GM19372 (cell line): Measurements from ENCODE around the gene PTPRB.

ENCODE experiments used
- ATAC-seq: cut with Tn5 transposase; IDR thresholded peaks from one replicate; pipeline ENCODE4 v1.9.1; 2021; ENCODE audit warnings: mild to moderate bottlenecking, low read depth, moderate library complexity; ENCODE audit not compliant: unreplicated experiment

The PTPRB gene

DNA sequence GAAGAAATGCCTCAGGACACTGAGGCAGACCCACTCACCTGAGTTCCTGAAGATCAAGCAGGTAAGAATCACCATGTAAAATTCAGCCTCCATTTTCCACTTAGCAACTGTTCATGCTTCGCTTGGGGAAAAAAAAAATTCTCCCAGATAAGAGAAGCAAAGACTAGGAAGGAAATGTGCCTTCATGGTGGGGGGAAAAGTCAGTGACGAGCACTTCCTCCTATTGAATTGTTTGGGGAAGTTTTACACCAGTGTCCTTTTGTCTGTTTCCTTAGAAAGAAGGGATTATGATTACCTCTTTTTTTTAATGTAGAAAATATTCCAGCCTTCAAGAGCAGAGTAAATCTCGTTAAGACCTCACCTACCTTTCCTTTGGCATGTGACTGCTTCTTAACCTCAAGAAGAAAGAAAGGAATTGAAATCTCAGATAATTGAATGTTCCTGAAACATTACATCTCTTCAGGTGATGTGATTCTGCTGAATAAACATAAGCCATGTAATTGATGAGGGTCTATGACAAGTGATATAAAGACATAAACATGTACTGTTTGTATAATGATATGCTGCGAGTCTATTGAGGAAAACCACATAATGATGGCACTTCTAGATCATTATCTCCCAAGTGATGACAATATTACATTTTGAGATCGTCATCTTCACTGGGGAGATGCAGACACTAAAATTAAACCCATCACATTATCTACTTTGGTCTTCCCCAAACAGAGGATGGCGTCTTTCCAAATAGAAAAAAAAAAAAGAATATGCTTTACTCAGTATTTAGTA, at the start of gene PTPRB:
Gene PTPRB (minus strand): TSS at position 127 of the 783 bp plus-strand sequence. CDS start 34 bp downstream, at position 93.
- ATAC-seq: no peak

GRCh38 chr12:70686907-70687306, 49.7 kb upstream of the PTPRB start:
- no peak for ATAC-seq

- no peak for ATAC-seq
Measured at GRCh38 chr12:70686299-70686698, 49.1 kb upstream of the PTPRB start.

- no peak for ATAC-seq
Measured at GRCh38 chr12:70683976-70684375, 46.7 kb upstream of the PTPRB start.

DNA sequence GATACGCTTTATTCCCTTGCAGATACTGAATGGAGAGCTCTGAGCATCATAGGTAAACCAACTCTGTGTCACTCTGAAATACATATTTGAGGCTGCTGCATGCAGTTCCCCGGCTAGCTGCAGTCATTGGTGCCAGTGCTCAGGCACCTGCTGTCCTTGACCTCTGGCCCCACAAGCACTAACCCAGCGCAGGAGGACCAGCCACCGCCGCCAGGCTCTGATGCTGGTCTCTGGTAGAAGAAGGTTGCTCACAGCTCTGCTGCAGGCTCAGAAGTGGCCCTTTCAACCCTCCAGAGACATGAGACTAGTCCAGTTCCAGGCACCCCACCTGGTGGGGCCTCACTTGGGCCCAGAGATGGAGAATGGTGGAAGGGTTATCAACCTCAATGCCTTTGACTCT, 34.5 kb upstream of the PTPRB start:
- ATAC-seq: no peak

- no peak for ATAC-seq
Measured at GRCh38 chr12:70670948-70671347, 33.7 kb upstream of the PTPRB start.

DNA sequence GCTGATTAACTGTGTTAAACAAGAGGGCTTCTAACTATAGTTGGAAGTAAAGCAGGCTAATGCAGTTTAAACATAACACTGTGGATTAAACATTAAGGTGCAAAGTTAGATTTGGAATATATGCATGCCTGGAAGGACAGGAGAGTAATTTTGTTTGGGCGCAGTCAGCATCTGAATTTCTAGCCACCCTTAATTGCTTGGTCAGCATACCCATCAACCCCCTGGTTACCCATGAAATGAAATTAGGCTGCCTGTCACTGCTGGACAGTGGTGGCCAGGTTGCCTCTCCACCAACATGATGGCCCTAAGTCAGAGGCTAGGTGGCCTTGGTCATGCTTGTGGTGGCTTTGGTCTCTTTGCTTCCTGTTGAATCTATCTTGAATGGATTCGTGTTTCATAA, 30.0 kb upstream of the PTPRB start:
- ATAC-seq: no peak

DNA sequence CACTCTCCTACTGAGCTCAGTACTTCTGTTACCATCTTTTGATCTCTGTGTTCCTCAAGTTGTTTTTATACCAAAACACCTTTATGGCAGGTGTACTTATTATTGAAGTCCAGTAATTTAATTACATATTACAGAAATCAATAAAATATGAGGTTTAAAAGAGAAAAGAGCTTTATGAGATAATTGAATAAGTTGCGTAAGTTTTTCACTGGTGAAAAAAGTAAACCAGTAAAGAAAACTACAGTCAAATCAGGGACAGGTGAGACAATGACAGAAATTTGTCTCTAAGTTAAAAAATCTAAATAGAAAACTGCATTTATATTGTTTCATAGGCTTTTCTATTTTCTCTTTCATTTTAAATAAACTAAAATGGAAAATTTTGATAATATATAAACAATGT, 29.1 kb upstream of the PTPRB start:
- no peak for ATAC-seq

DNA sequence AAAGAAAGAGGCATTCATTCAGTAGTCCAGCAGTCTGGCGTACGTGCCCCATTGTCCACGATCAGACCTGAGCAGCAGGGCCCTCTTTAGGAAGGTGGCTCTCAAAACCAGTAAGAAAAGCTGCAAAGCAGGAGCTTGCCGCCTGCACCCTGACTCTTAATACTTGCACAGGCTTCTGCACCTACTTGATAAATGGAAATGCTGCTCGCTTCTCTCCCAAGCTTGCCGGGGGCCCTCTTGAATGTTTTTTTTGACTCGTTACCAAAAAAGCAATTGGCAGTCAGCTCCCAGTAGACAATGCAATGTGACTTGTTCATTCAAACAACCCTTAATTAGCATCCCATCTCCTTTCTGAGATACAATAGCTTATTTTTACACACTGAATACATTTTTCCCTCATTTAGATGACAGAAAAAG, 27.2 kb upstream of the PTPRB start:
- no peak for ATAC-seq

DNA sequence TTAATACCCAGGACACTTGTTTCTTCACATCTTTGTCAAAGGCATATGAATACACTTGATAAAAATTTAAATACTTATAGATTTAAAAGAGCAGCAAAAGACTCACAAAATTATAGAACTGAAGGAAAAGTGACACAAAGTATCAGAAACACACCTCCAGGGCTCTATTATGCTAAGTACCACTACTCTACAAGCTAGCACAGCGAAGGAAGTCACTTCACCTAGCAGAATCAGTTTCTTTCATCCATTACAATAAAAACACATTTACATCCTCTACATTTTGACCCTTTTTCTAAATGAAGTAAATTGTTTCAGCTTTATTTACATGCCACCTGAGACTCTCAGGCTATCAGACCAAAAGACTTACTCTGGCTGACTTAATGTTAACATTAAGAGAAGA, 26.6 kb upstream of the PTPRB start:
- ATAC-seq: no peak

GRCh38 chr12:70661466-70662161, 24.4 kb upstream of the PTPRB start:
- ATAC-seq: no peak

GRCh38 chr12:70660620-70661219, 23.5 kb upstream of the PTPRB start:
- no peak for ATAC-seq

GRCh38 chr12:70660002-70660604, 22.9 kb upstream of the PTPRB start:
- ATAC-seq: no peak

DNA sequence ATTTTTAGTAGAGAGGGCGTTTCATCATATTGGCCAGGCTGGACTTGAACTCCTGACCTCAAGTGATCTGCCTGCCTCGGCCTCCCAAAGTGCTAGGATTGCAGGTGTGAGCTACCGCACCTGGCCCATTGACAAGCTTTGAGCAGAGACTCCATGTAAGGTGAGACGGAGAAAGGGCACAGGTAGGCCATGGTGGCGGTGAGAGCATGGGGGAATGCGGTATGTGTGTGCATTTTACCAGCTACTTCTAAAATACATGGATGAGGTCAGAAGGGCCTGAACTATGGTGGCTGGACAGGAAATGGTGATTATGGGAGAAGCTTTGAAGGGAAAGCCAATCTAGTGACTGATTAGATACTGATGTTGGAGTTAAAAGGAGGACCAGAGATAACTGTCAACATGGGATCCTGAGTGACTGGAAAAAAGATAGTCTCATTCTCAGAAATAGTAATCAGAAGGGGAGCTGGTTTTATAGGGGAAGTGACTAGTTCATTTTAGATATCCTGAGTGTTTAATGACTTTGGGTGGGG, 21.9 kb upstream of the PTPRB start:
- no peak for ATAC-seq

- ATAC-seq: no peak
Measured at GRCh38 chr12:70657616-70658286, 20.5 kb upstream of the PTPRB start.

- no peak for ATAC-seq
Measured at GRCh38 chr12:70652451-70652850, 15.2 kb upstream of the PTPRB start.

- no peak for ATAC-seq
Measured at GRCh38 chr12:70648831-70649230, 11.6 kb upstream of the PTPRB start.

DNA sequence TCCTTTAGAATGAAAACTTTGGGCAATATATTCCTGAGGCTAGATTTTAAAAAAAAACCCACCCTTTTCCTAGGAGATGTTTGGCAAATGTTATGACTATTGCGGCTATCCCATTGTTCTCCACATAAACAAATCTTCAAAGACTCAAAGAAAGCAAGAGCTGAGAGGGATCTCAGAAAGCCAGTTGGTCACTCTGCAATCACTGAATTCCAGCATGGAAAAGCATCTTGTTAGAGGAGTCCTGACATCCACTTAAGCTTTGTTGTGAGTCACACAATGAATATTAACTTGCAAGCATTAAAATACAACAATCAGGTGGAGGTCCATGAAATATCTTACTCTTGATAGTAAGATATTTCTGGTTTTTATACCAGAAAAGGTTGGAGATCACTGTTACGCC, 11.0 kb upstream of the PTPRB start:
- ATAC-seq: no peak

GRCh38 chr12:70646850-70647249, 9.6 kb upstream of the PTPRB start:
- no peak for ATAC-seq

DNA sequence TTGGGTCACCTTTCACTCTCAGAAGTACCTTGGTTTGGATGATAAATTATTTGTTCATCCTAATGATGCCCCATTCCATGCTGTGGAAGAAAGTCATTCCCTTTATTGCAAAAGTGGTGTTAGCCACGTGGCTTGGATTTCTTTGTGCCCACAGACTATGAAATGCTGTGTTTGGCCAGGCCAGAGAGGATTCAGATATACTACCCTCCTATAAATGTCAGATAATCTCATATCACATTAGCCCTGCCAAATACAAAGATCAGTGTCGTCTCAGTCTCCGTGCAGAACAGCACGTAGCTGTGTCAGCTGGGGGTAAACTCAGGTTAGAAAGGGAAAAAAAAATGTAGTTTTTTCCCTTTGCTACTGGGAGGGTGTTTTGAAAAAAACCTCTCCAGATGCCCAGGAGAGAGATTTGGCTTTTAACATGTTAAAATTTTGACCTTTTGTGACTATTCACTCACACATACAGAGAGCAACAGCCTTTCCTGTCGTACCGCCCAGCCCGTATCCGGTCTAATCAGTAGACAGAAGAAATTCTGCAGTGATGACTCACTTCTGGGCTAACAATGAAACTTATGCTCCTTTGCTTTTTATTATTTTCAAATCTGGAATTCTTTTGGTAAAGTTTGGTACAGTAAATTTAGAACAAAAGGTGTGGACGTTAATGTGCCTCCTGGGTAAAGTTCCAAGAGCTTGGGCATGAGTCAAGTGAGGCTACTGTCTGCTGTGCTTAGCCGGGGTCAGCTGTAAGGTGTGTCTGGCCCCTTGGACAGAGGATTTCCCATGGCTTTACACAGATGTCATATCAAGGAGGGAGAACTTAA, 8.5 kb upstream of the PTPRB start:
- ATAC-seq: no peak
